ENCODE data around the gene INSC. TPM values are rescaled to one million over a fixed set of nuclear protein-coding genes. Genes with fewer than 3 reads are reported as not detected.

INSC gene
- total and polyA plus RNA-seq, 2 of the 4 experiments (the other 2 are of a cell fraction) = 0.53 to 1.4 TPM

DNA sequence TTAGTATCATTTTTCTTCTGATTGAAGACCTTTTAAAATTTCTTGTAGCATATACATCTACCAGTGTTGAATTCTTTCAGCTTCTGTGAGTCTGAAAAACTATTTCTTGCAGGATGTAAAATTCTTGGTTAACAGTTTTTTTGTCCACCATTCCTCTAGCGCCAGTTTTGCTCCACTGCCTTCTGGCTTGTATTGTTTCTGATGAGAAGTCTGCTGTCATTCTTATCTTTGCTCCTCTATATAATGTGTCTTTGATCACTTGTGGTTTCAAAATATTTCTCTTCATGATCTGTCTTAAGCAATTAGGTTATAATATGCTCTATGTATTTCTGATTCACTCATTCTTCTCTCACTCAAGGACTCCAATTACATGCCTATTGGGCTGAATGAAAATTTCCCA, 152.3 kb downstream of the INSC start:
- WGBS, 2 experiments (ENCODE audit: extremely low coverage in 2 of 2, insufficient read length in 1 of 2) = no CpG with 5 or more reads among the region's 1 CpG
- Histone ChIP-seq H2BK120ac (ENCODE audit: low read depth, low read length) (no peak overlapping the region), H2BK20ac (ENCODE audit: low read depth, low read length) (no peak overlapping the region), H3K23ac (ENCODE audit: low read depth, low read length) (no peak overlapping the region), H4K5ac (ENCODE audit: low read depth, low read length) (no peak overlapping the region), H3K56ac (ENCODE audit: extremely low read depth, insufficient read depth, low read length) (no peak overlapping the region), H2AK9ac (replicated peaks; ENCODE audit: low read depth, low read length, poor library complexity) (no peak overlapping the region), H3K4me3 (ENCODE audit: insufficient read depth, low read depth, low read length) (no peak overlapping the region), H3K18ac (ENCODE audit: low read depth, low read length) (no peak overlapping the region), H4K91ac (ENCODE audit: insufficient read depth, low read depth, low read length) (no peak overlapping the region), H2AK5ac (ENCODE audit: low read depth, low read length) (no peak overlapping the region), H3K9me3 (ENCODE audit: control insufficient read depth, insufficient read depth, low read length) (no peaks in the 10 kb centered on the region), H4K20me1 (ENCODE audit: insufficient read depth, low read length) (no peaks in the 10 kb centered on the region), H3K14ac (replicated peaks; ENCODE audit: low read depth, low read length) (no peak overlapping the region), H2BK5ac (ENCODE audit: low read depth, low read length, poor library complexity, severe bottlenecking) (no peak overlapping the region), H2AFZ (replicated peaks; ENCODE audit: low read length, poor library complexity) (no peak overlapping the region), H3K36me3 (ENCODE audit: control insufficient read depth, insufficient read depth, low read length) (no peaks in the 10 kb centered on the region), H3K4me1 (ENCODE audit: control insufficient read depth, insufficient read depth, low read length) (no peaks in the 10 kb centered on the region), H3K9me1 (ENCODE audit: insufficient read depth, low read length) (no peaks in the 10 kb centered on the region), H3K79me1 (ENCODE audit: low read depth in 1 of 2, low read length in 2 of 2) (no peaks in the 10 kb centered on the region), H2BK15ac (ENCODE audit: low read depth, low read length) (no peak overlapping the region), H3K4me2 (ENCODE audit: low read depth, low read length) (no peak overlapping the region), H3K9ac (ENCODE audit: low read depth, low read length) (no peak overlapping the region), H3K27me3 (ENCODE audit: control insufficient read depth, insufficient read depth, low read length) (no peaks in the 10 kb centered on the region), H3K27ac (ENCODE audit: insufficient read depth, low read length) (no peak overlapping the region), H4K8ac (ENCODE audit: low read depth in 2 of 2, low read length in 2 of 2) (no peak overlapping the region), H3K4ac (ENCODE audit: low read depth, low read length) (no peak overlapping the region)
- dilution Hi-C loops (cut with HindIII; ENCODE audit: low sequenced_read_pairs, unreplicated experiment) (no loop called here), in situ Hi-C loops (cut with MboI; ENCODE audit: low sequenced_read_pairs) (no loop called here), intact Hi-C loops (cut with micrococcal nuclease) (no loop called here)
- POLR2A ChIA-PET (ENCODE audit: unreplicated experiment) = no interaction called here
- TF ChIP-seq NFE2L2 (IDR thresholded peaks at IDR 0.05; ENCODE audit: low read depth, low read length) (no peak), MXI1 (IDR thresholded peaks at IDR 0.05; ENCODE audit: borderline replicate concordance, low read depth, low read length) (no peak), BHLHE40 (IDR thresholded peaks at IDR 0.05; ENCODE audit: low read depth, low read length) (no peak), CHD1 (IDR thresholded peaks at IDR 0.05; ENCODE audit: low read depth, low read length) (no peak), RFX5 (IDR thresholded peaks at IDR 0.05; ENCODE audit: low read depth, low read length) (no peak), MAZ (IDR thresholded peaks at IDR 0.05; ENCODE audit: borderline replicate concordance, low read depth, low read length) (no peak), FOS (IDR thresholded peaks at IDR 0.05; ENCODE audit: low read depth, low read length) (no peak), POLR2A (IDR thresholded peaks at IDR 0.05; ENCODE audit: low read depth, low read length) (no peak), MAFK (IDR thresholded peaks at IDR 0.05; ENCODE audit: low read depth, low read length) (no peak), SMC3 (IDR thresholded peaks at IDR 0.05; ENCODE audit: low read depth, low read length) (no peak)
- TF ChIP-seq, protein P1, sequence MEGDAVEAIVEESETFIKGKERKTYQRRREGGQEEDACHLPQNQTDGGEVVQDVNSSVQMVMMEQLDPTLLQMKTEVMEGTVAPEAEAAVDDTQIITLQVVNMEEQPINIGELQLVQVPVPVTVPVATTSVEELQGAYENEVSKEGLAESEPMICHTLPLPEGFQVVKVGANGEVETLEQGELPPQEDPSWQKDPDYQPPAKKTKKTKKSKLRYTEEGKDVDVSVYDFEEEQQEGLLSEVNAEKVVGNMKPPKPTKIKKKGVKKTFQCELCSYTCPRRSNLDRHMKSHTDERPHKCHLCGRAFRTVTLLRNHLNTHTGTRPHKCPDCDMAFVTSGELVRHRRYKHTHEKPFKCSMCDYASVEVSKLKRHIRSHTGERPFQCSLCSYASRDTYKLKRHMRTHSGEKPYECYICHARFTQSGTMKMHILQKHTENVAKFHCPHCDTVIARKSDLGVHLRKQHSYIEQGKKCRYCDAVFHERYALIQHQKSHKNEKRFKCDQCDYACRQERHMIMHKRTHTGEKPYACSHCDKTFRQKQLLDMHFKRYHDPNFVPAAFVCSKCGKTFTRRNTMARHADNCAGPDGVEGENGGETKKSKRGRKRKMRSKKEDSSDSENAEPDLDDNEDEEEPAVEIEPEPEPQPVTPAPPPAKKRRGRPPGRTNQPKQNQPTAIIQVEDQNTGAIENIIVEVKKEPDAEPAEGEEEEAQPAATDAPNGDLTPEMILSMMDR (conservative IDR thresholded peaks at IDR 0.05; ENCODE audit: low read depth, low read length) = no peak
- TF ChIP-seq, protein P2, sequence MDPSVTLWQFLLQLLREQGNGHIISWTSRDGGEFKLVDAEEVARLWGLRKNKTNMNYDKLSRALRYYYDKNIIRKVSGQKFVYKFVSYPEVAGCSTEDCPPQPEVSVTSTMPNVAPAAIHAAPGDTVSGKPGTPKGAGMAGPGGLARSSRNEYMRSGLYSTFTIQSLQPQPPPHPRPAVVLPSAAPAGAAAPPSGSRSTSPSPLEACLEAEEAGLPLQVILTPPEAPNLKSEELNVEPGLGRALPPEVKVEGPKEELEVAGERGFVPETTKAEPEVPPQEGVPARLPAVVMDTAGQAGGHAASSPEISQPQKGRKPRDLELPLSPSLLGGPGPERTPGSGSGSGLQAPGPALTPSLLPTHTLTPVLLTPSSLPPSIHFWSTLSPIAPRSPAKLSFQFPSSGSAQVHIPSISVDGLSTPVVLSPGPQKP (IDR thresholded peaks at IDR 0.05; ENCODE audit: borderline replicate concordance, low read depth, low read length) = no peak
- BruUV-seq (replicated peaks) = no TSS peak
- CTCF ChIA-PET = no interaction called here
- DNase-seq = no peak
- ATAC-seq (ENCODE audit: low read depth) = no peak
